ENCODE data around the gene XAF1.
"Not testable (repeated sequence)": the region's sequence is repeated elsewhere in the genome, so short reads cannot be mapped to it uniquely, and the experiment has no call there.

XAF1 gene

GRCh38 chr17:6755731-6756184 lies at the start of gene XAF1:
TSS of gene XAF1 (plus strand) at chr17:6756046. CDS start at chr17:6756079, 33 bp downstream.
- DNase-seq (ENCODE audit: low read depth, low spot score) = peak; percentile 13

DNA sequence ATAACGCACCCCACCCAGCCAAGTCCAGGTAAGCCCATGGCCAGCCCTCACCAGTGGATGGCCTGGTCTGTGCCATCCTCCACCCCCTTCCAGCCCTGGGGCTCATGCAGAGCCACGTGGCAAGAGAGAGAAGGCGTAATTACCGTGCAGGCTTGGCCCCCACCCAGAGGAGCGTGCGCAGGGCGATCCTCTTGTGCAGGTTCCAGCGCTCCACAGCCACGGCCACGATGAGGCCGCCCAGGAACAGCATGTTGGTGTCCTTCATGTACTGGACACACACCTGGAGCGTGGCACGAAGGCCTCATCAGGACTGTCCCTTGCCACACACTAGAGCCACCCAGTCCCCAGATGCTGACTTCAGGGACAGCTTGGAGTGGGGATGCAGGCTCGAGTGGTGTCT lies 49.3 kb upstream of the XAF1 start:
- DNase-seq (ENCODE audit: low read depth, low spot score) = no peak

DNA sequence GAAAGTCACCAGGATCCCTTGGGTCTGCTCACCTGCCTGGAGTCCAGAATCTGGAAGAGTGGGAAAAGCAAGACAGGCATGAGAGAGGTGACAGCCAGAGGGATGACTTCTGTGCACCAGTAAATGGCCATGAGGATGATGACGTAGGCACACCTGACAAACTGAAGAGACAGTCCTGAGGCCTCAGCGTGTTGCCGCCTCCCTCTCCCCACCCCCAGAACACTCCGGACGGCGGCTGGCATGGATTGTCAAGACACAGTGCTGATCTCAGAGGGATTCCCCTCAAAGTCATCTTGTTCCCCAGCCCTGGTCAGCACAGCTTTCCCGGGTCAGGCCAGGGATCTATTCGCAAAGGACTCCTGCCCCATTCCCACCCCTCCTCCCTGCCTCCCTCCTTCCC lies 48.9 kb upstream of the XAF1 start:
- no peak for DNase-seq (ENCODE audit: low read depth, low spot score)

- DNase-seq (ENCODE audit: low read depth, low spot score) = no peak
Measured at GRCh38 chr17:6708357-6708961, 47.4 kb upstream of the XAF1 start.

DNA sequence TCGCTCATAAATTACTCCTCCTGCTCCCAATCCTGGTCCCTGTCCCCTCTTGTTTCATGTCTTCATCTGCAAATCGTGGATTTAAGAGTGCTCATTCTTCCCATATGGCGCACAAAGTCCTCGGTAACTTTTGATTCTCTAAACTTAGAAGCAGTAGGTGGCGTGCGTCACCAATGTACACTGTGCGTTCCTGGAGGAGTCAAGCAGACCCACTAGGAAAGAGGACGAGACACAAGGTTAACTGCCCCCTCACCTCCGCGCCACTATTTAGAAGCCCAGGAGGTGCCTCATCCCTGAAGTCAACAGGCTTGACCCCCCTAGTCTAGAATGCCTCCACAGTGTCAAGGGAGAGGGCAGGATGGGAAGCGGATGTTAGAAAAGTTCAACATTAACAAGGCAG lies 45.5 kb upstream of the XAF1 start:
- DNase-seq (ENCODE audit: low read depth, low spot score) = no peak

DNA sequence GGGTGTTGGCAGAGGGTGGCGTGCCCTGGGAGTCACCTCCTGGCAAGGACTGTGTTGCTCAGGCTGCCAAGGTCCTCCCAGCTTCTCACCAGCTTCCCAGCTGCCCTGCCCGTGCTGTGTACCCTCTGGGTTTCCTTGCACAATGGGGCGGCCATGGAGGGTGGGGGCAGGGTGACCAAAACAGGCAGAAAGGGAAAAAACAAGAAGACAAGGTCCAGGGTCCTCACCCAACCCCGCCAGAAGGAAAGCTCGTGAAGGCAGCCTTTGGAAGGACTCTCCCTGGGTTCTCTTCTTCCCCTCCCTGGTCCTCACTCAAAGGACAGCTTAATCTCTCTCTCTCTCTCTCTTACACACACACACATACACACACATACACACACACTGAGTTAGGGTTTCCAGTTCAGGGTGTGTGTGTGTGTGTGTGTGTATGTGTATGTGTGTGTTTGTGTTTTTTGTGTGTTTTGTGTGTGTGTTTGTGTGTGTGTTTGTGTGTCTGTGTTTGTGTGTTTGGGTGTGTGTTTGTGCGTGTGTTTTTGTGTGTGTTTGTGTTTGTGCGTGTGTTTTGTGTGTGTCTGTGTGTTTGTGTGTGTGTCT lies 44.7 kb upstream of the XAF1 start:
- peak; percentile 19 for DNase-seq (ENCODE audit: low read depth, low spot score)

DNA sequence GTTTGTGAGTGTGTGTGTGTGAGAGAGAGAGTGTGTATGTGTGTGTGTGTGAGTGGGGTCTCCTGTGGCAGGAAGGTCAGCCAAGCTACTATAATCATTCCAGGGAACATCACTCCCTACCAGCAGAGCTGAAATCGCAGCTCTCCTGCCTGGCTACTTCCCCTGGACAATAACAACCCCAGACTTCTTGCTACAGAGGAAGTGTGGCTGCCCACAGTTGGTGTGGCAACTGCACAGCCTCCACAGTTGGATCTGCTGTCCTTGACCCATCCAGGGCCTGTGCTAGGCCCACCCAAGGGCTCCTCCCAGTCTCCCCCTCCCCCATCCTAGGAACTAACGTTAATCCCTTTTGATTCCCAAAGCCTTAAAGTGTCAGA lies 44.2 kb upstream of the XAF1 start:
- peak; percentile 18 for DNase-seq (ENCODE audit: low read depth, low spot score)

GRCh38 chr17:6712058-6712853 lies 43.6 kb upstream of the XAF1 start:
- DNase-seq (ENCODE audit: low read depth, low spot score) = peak; percentile 92

DNA sequence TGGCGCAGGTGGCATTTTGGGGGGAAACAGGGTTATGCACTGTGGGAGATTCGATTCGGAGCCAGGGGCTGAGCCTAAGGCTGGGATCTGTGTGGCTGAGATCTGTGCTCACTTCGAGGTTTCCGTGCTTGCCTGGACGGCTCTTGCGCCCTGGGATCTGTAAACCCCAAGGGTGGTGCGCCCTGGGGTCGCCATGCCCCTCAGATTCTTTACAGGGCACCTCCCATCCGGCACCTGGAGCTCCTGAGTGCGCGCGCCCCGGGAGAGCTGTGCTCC lies 43.1 kb upstream of the XAF1 start:
- no peak for DNase-seq (ENCODE audit: low read depth, low spot score)

DNA sequence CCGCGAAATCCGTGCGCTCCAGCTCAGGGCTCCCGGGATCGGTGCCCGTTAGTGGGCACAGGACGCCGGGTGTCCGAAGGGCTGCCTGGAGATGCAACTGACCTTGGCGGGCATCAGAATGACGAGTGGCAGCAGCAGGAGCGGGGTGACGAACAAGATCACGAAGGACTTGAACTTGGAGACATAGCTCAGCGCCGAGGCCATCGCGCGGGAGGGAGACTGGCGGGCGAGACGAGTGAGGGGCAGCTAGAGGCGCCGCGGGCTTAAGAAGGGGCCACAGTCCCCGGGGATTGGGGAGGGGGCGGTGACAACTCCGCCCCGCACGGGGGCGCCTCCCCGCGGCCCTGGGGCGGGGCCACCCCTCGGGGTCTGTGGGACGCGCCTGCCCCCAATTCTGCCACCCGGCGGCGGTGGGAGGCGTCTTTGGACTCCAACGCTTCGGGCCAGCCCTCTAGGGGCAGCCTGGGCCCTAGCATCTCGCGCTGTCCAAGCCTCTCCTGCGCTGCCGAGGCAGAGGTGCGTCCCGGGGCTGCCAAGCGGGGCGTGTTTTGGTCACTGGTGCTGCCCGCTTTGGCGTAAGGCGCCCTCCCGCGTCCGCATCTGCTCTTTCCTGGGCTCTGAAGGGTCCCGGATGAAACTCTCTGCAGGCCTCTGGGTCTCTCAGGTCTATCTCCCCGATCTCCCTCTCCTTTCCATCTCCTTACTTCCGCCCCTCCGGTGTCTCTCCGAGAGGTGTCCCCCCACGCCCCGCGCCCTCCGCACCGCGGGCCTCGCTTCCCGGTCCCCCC lies 42.5 kb upstream of the XAF1 start, which contains the start of gene SLC13A5:
Gene SLC13A5 (minus strand): TSS at position 240 of the 788 bp plus-strand sequence. CDS start 36 bp downstream, at position 204.
- DNase-seq (ENCODE audit: low read depth, low spot score) = peak; percentile 69

GRCh38 chr17:6713918-6714271 lies 42.0 kb upstream of the XAF1 start:
- no peak for DNase-seq (ENCODE audit: low read depth, low spot score)

- no peak for DNase-seq (ENCODE audit: low read depth, low spot score)
Measured at GRCh38 chr17:6714315-6714874, 41.5 kb upstream of the XAF1 start.

DNA sequence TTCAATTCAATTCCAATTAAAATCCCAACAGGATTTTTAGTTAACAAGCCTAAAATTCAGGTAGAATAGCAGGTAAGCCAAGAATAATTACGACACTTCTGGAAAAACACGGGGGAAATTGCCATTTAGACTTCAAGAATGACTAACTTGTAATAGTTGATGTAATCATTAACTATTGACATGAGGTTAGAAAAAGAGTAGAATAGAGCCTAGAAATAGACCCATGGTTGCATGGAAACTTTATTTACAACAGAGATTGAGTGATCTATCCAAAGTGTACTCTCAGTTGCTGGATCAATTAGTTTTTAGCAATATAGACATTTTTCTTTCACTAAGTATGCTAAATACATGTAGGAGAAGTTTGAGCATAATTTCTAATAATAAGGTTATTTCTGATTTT lies 39.1 kb upstream of the XAF1 start:
- no peak for DNase-seq (ENCODE audit: low read depth, low spot score)

DNA sequence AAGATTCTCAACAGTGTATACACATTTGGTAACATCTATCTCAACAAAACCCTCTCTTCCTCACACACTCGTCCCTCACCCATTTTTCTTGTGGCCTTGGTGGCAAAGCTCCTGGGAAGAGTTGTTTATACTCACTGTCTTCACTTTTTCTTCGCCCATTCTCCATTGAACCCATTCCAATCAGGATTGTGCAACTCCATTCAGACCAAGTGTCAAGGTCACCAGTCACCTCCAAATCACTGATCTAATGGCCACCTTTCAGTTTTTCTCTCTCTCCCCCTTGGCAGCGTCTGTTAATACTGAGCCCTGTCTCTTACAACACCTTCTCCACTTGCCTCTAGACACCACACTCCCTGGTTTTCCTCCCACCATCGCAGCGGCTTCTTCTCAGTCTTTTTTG lies 34.1 kb upstream of the XAF1 start:
- no peak for DNase-seq (ENCODE audit: low read depth, low spot score)

DNA sequence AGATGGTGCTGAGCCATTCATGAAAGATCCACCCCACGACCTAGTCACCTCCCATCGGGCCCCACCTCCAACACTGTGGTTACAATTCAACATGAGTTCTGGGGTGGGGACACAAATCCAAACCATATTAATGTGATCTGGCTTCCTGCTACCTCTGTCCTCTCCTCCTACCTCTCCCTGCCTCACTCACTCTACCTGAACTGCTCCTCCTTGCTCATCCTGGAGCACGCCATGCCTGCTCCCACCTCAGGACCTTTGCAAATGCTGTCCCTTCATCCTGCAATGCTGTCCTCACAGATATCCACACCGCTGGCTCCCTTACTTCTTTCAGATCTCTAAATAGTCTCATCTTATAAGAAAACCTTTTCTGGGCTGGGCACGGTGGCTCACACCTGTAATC lies 31.8 kb upstream of the XAF1 start:
- DNase-seq (ENCODE audit: low read depth, low spot score) = no peak

DNA sequence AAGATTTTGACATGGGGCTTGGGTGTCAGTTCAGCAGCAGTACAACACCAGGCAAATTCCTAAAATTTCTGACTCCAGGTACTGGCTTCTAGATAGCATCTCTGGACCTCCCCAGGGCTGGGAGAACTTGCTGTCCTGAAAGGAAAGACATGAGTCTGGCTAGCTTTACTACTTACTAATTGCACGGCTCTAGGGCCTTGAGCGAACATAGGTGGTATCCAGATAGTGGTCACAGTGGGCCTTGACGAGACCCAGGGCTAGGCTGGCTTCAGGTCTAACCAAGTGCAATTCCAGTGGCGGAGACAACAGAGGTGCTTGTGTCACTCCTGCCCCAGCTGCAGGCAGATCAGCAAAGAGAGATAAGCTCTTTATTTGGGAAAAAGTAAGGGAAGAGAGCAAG lies 26.3 kb upstream of the XAF1 start:
- no peak for DNase-seq (ENCODE audit: low read depth, low spot score)

DNA sequence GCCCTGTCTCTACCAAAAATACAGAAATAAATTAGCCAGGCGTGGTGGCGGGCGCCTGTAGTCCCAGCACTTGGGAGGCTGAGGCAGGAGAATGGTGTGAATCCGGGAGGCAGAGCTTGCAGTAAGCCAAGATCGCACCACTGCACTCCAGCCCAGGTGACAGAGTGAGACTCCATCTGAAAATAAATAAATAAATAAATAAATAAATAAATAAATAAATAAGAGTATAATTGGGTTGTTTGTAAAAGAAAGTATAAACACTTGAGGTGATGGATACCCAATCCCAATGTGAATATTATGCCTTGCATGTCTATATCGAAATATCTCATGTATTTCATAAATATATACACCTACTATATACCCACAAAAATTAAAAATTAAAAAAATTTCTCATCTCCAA lies 9.2 kb upstream of the XAF1 start:
- DNase-seq (ENCODE audit: low read depth, low spot score) = not testable (repeated sequence)

DNA sequence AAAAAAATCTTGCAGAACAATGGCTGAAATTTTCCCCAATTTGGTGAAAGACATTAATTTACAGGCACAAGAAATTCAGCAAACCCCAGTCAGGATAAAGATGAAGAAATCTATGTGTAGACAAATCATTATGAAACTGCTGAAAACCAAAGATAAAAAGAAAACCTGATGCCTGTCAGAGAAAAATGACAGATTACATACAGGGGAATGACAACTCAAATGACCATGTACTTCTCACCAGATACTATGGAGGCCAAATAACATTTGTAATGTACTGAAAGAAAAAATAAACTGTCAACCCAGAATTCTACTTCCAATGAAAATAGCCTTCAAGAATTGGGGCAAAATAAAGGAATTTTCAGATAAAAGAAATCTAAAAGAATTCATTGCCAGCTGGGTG lies 7.2 kb upstream of the XAF1 start:
- no peak for DNase-seq (ENCODE audit: low read depth, low spot score)

- no peak for DNase-seq (ENCODE audit: low read depth, low spot score)
Measured at GRCh38 chr17:6749519-6749918, 6.3 kb upstream of the XAF1 start.

GRCh38 chr17:6752068-6752909 lies 3.6 kb upstream of the XAF1 start:
- peak; percentile 96 for DNase-seq (ENCODE audit: low read depth, low spot score)

DNA sequence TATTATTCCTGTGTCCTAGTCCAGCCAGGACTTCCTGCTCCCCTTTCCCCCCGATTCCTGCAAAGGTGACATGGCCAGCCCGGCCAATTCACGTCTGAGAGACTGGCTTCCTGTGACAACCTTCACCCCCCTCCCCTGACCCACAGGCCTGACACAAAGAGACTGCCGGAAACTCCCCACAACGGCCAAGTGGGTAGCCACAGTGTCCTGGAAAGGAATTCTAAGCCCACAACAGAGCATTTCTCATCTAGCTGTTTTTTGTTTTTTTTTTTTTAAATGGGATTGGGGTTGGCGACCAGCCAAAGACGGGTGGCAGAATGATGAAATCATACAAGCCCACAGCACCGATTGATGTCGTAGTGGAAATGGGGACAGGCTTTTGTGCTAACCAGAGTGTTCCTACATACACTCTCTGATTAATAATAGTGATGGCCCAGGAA lies 2.8 kb upstream of the XAF1 start:
- DNase-seq (ENCODE audit: low read depth, low spot score) = peak; percentile 96

Measured in astrocyte of the hippocampus (primary cell).